Hepatocyte (in vitro differentiated cells): ENCODE results near the gene PLEKHJ1. TPM values are rescaled to one million over a fixed set of nuclear protein-coding genes. Genes with fewer than 3 reads are reported as not detected.

Experiments
- DNase-seq: peaks from one replicate; pipeline ENCODE4 v3.0.0-alpha.2; 2016; ENCODE audit warnings: low spot score
- H2AFZ ChIP-seq: fragments of 200-600 bp; sonication (generic); 2 replicates; pipeline ENCODE4 v1.6.0; 2016; ENCODE audit warnings: antibody characterized with exemption, mild to moderate bottlenecking
- H3K27ac ChIP-seq: fragments of 200-600 bp; sonication (generic); 2 replicates; pipeline ENCODE4 v1.5.1; 2016; ENCODE audit warnings: mild to moderate bottlenecking
- H3K27me3 ChIP-seq: fragments of 200-600 bp; sonication (generic); 2 replicates; pipeline ENCODE4 v1.6.1; 2016
- H3K36me3 ChIP-seq: fragments of 200-600 bp; sonication (generic); replicated peaks from 2 replicates; pipeline ENCODE4 v1.5.1; 2016; ENCODE audit warnings: low read depth; ENCODE audit not compliant: insufficient read depth
- H3K4me1 ChIP-seq: fragments of 200-600 bp; sonication (generic); 2 replicates; pipeline ENCODE4 v1.5.1; 2016; ENCODE audit warnings: mild to moderate bottlenecking, moderate library complexity; ENCODE audit not compliant: insufficient read depth
- H3K4me2 ChIP-seq: fragments of 200-600 bp; sonication (generic); 2 replicates; pipeline ENCODE4 v1.6.0; 2016
- H3K4me3 ChIP-seq: fragments of 200-600 bp; sonication (generic); 2 replicates; pipeline ENCODE4 v1.5.1; 2016; ENCODE audit warnings: mild to moderate bottlenecking
- H3K79me2 ChIP-seq: fragments of 200-600 bp; sonication (generic); 2 replicates; pipeline ENCODE4 v1.6.0; 2017; ENCODE audit warnings: mild to moderate bottlenecking
- H3K9me2 ChIP-seq: fragments of 200-600 bp; sonication (generic); replicated peaks from 2 replicates; pipeline ENCODE4 v1.6.0; 2017; ENCODE audit warnings: mild to moderate bottlenecking; ENCODE audit not compliant: insufficient read depth
- H3K9me3 ChIP-seq: fragments of 200-600 bp; sonication (generic); 2 replicates; pipeline ENCODE4 v1.5.1; 2016; ENCODE audit warnings: low read depth, mild to moderate bottlenecking
- H4K20me1 ChIP-seq: fragments of 200-600 bp; sonication (generic); 2 replicates; pipeline ENCODE4 v1.6.0; 2016; ENCODE audit warnings: mild to moderate bottlenecking; ENCODE audit not compliant: insufficient read depth, poor library complexity, severe bottlenecking
- EZH2 ChIP-seq: fragments of 200-600 bp; sonication (generic); IDR thresholded peaks from 2 replicates; pipeline ENCODE4 v1.6.1; 2016; ENCODE audit warnings: antibody characterized with exemption, mild to moderate bottlenecking, borderline replicate concordance
- EZH2phosphoT487 ChIP-seq: fragments of 200-600 bp; sonication (generic); IDR thresholded peaks from one replicate; pipeline ENCODE4 v1.6.1; 2018; ENCODE audit warnings: antibody characterized with exemption, mild to moderate bottlenecking, low read depth, moderate library complexity; ENCODE audit not compliant: unreplicated experiment, severe bottlenecking
- WGBS: methylation state at CpG from one replicate; pipeline ENCODE4 v1.1.6; 2016; ENCODE audit warnings: low lambda C conversion rate; ENCODE audit errors: missing lambda C conversion rate; 5-methylcytosine and 5-hydroxymethylcytosine counted together
- polyA plus RNA-seq: library from polyadenylated mRNA; unstranded; fragments of >200 nt; fragmentation: Nextera tagmentation; extraction: Ambion mirVana; gene quantifications from 2 replicates; pipeline ENCODE4 v1.2.1, GENCODE V29; 2016
- total RNA-seq: library from RNA; depleted of rRNA; stranded (reverse); fragments of >200 nt; gene quantifications from 2 replicates; pipeline ENCODE4 v1.2.3, GENCODE V29; 2014
- TF ChIP-seq, protein P1 (sequence below): fragments of 200-600 bp; sonication (generic); IDR thresholded peaks from 2 replicates; pipeline ENCODE4 v1.5.1; 2016; ENCODE audit warnings: antibody characterized with exemption, mild to moderate bottlenecking; ENCODE audit not compliant: poor library complexity

The PLEKHJ1 gene
- total and polyA plus RNA-seq, 2 experiments from 2014 or later: 165 to 190 TPM

DNA sequence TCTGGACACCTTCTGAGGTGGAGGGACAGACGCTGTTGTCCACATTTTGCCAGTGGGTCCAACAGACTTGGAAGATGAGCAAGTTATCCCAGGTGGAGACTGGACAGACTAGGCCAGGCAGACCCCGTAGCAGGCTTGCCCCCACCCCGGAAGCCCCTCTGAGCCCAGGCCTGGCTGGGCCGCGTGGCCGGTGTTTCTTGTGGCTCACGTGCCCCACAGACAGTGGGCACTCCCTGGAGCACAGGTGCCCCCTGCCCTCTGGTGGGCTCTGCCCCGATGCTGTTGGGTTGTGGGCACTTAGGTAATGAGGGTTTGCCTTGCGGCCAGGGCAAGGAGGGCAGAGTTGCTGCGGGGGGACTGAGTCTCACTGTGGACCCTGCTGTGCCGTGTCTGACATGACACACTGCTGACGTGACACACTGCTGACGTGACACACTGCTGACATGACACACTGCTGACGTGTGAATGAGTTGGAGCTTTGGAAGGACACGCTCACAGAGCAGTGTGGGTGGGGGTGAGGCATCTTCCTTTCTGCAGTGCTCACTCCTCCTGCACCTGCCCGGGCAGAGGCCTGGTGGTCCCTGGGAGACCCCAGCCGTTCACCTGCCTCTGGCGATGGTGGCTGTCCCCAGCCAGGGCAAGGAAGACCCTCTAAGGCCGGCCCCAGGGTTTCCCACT is 47.3 kb downstream of the PLEKHJ1 start:
- peaks cover 10% of the 10 kb centered on the region for H4K20me1 ChIP-seq
- H3K79me2 ChIP-seq: peaks cover 44% of the 10 kb centered on the region
- H3K27ac ChIP-seq: no peak overlapping the region
- no peak for DNase-seq
- no peak overlapping the region for H3K4me3 ChIP-seq
- H3K9me3 ChIP-seq: no peaks in the 10 kb centered on the region
- H3K4me1 ChIP-seq: peaks cover 16% of the 10 kb centered on the region
- WGBS: 95% methylated on average over 19 of the region's 19 CpGs
- no peak overlapping the region for H3K4me2 ChIP-seq
- TF ChIP-seq, protein P1, sequence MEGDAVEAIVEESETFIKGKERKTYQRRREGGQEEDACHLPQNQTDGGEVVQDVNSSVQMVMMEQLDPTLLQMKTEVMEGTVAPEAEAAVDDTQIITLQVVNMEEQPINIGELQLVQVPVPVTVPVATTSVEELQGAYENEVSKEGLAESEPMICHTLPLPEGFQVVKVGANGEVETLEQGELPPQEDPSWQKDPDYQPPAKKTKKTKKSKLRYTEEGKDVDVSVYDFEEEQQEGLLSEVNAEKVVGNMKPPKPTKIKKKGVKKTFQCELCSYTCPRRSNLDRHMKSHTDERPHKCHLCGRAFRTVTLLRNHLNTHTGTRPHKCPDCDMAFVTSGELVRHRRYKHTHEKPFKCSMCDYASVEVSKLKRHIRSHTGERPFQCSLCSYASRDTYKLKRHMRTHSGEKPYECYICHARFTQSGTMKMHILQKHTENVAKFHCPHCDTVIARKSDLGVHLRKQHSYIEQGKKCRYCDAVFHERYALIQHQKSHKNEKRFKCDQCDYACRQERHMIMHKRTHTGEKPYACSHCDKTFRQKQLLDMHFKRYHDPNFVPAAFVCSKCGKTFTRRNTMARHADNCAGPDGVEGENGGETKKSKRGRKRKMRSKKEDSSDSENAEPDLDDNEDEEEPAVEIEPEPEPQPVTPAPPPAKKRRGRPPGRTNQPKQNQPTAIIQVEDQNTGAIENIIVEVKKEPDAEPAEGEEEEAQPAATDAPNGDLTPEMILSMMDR: no peak
- TF ChIP-seq EZH2phosphoT487 (no peak), EZH2 (no peak)
- H3K27me3 ChIP-seq: no peaks in the 10 kb centered on the region
- no peak overlapping the region for H2AFZ ChIP-seq
- no peaks in the 10 kb centered on the region for H3K9me2 ChIP-seq
- no peaks in the 10 kb centered on the region for H3K36me3 ChIP-seq

DNA sequence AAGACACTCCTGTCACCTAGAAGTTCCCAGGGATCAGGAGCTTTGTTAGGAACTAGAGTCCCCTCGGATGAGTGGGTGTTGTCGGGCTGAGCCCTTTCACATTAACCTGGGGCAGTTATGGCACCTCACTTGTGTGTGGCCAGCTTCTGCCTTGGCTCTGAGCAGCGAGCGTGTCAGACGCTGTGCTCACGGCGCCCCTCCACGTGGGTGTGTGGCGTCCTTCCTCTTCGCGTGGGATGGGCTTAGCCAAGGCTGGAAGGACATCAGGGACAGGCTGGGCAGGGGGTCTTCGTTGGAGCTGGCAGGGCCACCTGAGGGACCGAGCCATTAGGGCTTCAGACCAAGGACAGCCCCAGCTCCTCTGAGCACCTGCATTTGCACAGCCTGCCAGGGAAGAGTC is 49.0 kb downstream of the PLEKHJ1 start:
- H3K4me1 ChIP-seq: peaks cover 17% of the 10 kb centered on the region
- 94% methylated on average over 13 of the region's 13 CpGs for WGBS
- H3K9me2 ChIP-seq: no peaks in the 10 kb centered on the region
- peak overlapping the region; percentile 63 for H3K4me2 ChIP-seq
- no peak for DNase-seq
- no peak for TF ChIP-seq EZH2phosphoT487
- no peak for TF ChIP-seq EZH2
- TF ChIP-seq, protein P1: no peak
- no peak overlapping the region for H3K4me3 ChIP-seq
- H4K20me1 ChIP-seq: peaks cover 15% of the 10 kb centered on the region
- no peak overlapping the region for H2AFZ ChIP-seq
- no peaks in the 10 kb centered on the region for H3K27me3 ChIP-seq
- no peaks in the 10 kb centered on the region for H3K9me3 ChIP-seq
- peaks cover 61% of the 10 kb centered on the region for H3K79me2 ChIP-seq
- no peaks in the 10 kb centered on the region for H3K36me3 ChIP-seq
- peak overlapping the region; percentile 76 for H3K27ac ChIP-seq

DNA sequence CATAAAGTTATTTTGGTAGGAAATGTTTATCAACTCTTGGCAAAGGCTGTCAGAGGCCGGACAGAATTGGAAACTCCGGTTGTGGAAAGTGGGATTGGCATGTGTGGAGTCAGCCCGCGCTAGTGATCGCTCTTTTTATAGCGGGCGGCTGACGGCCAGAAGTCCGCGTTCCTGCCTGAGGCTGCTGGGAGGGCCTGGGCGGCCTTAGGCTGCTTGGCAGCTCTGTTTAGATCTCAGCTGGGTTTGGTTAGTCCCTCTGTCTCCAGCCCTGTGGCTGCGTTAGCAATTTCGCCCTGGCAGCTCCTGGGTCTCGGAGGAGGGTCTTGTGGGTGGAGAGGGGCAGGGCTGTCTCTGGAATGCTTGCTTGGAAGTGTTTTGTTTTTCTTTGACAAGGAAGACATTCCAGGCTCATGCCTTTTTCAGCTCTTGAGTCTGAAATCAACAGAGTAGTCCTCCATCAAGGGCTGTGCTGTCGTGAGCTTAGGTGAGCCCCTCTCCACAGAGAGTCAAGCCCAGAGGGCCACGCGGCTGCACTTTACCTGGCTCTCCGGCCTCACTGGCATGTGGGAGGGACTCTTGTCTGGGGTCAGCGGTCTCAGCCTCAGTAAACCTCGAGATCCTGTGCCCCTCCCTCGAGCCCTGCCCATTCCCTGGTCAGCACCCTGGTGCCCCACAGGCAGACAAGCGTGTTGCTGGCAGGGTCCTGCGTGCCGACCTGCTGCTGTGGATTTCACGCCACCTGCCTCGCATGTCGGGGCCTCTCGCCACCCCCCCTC is 49.9 kb downstream of the PLEKHJ1 start:
- no peak for TF ChIP-seq EZH2
- TF ChIP-seq EZH2phosphoT487: no peak
- TF ChIP-seq, protein P1: no peak
- no peaks in the 10 kb centered on the region for H3K9me3 ChIP-seq
- H4K20me1 ChIP-seq: peaks cover 17% of the 10 kb centered on the region
- peak overlapping the region; percentile 76 for H3K27ac ChIP-seq
- peak; percentile 85 for DNase-seq
- peaks cover 24% of the 10 kb centered on the region for H3K4me1 ChIP-seq
- H2AFZ ChIP-seq: no peak overlapping the region
- no peaks in the 10 kb centered on the region for H3K9me2 ChIP-seq
- peaks cover 70% of the 10 kb centered on the region for H3K79me2 ChIP-seq
- H3K4me3 ChIP-seq: no peak overlapping the region
- no peaks in the 10 kb centered on the region for H3K36me3 ChIP-seq
- H3K27me3 ChIP-seq: no peaks in the 10 kb centered on the region
- WGBS: 42% methylated on average over 28 of the region's 28 CpGs
- H3K4me2 ChIP-seq: peak overlapping the region; percentile 63
